GM18526 (cell line): ENCODE results near the gene MEF2C.

Source experiments
- POLR2A ChIP-seq: IDR thresholded peaks from 3 replicates; pipeline ENCODE4 v1.6.1; 2011; ENCODE audit not compliant: insufficient read length; ENCODE audit errors: extremely low read depth

MEF2C gene

GRCh38 chr5:88839238-88839637 is 43.7 kb downstream of the MEF2C start:
- TF ChIP-seq POLR2A: no peak

- TF ChIP-seq POLR2A: no peak
Measured at GRCh38 chr5:88838500-88838899, 44.5 kb downstream of the MEF2C start.

- no peak for TF ChIP-seq POLR2A
Measured at GRCh38 chr5:88837817-88838216, 45.2 kb downstream of the MEF2C start.

DNA sequence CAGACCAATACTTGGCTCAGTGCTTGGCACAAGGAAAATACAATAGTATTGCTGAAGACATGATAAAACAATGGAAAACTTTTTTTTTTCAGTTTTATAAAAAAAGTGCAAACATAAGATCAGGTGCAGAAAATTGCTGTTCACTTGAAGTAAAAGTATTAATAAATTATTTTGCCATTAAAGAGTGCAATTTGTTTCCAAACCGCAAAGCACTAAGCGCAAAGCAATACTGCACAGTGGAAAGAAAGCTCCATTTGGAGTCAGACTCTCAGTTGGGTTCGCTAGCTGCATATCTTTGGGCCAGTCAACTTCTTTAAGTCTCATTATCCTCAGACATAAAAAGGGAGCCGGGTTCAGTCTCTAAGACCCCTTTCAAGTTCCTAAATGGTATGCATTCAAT is 45.8 kb downstream of the MEF2C start:
- no peak for TF ChIP-seq POLR2A

DNA sequence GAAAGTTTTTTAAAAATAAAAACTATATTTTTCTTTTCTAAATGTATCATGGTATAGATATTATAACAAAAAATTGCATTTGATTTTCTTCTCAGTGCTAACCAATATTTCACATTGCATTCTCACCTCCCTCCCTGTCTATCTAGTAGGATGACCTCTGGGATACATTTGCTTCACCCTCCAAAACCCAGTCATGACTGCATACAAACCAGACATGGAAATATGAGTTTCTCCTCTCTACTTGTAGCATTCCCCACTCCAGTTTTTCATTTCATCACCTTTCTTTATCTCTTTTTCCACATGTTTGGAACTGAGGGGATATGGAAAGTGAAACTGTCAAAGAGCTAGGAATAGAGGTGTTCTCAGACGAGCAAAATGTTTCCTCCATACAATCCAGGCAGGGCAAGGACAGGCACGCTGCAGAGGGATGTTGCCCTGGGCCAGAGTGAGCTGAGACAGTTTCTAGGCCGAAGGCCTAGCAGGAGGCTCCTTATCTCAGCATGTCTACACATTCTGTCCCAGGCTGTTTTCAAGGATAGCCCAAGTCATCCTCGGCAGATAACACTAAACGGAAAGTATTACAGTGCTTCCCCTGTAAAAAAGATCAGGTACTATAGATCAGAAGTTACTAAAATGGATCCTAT is 46.7 kb downstream of the MEF2C start:
- TF ChIP-seq POLR2A: no peak

DNA sequence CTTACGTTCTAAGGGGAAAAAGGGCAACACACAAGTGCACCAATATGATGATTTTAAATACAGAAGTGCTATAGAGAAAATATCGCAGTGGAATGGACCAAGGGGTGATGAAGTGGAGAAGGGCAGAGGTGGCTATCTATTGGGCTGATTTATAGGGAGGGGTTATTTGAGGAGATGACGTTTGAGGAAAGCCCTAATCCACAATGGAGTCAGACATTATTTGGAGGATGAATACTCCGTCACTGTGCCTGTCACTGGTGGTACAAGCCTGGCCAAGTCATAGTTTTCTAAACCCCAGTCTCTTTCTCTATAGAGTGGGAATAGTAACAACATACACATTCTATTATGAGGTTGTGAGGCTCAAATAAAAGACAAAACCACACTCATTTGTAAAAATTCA is 48.5 kb downstream of the MEF2C start:
- TF ChIP-seq POLR2A: no peak

- TF ChIP-seq POLR2A: no peak
Measured at GRCh38 chr5:88834131-88834462, 48.9 kb downstream of the MEF2C start.

DNA sequence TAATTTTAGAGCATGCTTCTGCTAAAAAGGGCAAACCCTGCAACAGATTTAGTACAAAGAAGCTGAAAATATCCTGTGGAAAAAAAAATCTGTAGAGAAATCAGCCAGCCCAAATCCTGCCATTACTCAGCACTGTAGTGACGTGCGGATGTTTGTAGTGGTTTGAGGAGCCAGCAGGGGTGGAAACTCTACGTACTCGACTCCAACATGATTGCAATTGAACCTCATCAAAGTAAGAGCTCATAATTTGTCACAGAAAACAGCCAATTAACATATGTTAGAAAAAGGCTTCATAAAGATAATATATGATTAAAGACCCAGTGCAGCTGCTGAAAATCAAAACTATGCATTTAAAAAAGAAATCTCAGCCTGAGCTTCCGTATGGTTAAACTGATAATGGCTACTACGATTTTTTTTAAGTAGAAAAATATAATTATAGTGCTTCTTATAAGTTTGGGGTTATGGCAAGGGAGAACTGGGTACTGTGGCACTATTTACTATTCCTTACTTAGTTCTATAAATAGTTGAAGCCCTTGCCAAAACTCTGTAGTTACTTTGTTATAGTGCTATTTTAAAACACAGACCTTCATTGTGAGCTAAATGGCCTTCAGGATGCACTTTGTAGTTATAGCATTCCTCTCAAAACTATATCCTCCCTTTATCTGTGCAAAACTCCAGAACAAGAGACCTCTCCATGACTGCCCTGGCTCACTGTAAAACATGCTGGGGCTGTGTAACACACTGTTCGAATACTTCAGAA is 49.4 kb downstream of the MEF2C start:
- TF ChIP-seq POLR2A: no peak

DNA sequence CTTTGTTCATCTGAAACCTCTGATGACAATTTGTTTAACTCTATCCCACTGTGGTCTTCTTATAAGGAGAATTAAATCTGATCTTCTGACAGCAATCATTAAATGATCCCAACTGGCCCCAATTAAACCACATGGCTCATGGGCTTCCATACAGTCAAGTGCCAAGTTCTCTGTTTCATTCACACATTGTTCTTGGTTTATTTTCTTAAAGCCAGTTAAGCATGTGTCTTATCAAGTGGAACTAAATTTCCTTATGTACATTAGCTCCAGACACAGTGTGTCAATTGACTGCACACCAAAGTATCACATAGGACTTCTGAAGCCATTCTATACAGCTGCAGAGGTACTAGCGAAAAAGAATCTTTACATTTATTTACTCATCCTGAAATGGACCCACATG is 51.2 kb downstream of the MEF2C start:
- no peak for TF ChIP-seq POLR2A

- TF ChIP-seq POLR2A: no peak
Measured at GRCh38 chr5:88830567-88830966, 52.4 kb downstream of the MEF2C start.

GRCh38 chr5:88829775-88830174 is 53.2 kb downstream of the MEF2C start:
- no peak for TF ChIP-seq POLR2A

DNA sequence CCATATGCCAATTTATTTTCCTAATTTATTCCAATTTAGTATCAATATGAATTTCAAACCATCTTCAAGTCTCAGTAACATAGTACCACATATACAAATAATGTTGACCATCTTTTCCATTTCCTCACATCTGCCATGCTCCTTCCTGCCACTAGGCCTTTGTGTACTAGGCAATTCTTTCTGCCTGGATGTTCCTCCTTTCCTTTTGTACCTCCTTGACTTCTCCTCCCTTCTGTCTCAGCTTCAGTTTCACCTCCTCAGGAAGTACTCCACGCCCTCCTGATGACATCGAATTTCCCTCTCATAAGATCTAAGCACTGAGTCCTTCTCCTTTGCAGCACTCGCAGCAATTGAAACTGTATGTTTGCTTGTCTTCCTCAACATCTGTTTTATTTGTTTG is 53.9 kb downstream of the MEF2C start:
- TF ChIP-seq POLR2A: no peak

DNA sequence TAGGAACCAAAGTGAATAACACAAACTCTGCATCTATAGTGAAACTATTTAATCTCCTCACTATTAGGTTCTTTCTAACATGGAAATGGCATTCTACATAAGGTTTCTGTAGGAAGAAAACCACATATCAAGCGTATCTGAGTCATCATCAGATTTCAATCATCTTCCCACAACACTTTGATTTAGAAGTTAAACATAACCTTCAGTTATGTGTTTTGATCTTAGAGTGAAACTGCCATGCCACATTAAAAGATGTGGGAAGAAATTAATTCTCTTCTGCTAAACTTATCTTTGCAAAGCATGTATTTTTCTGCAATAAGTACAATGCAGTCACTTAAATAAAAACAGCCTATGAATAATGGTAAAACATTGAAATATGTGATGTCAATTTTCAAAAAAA is 55.0 kb downstream of the MEF2C start:
- no peak for TF ChIP-seq POLR2A

- TF ChIP-seq POLR2A: no peak
Measured at GRCh38 chr5:88826646-88827585, 56.1 kb downstream of the MEF2C start.

GRCh38 chr5:88825584-88826315 is 57.2 kb downstream of the MEF2C start:
- TF ChIP-seq POLR2A: no peak

- no peak for TF ChIP-seq POLR2A
Measured at GRCh38 chr5:88824892-88825583, 57.9 kb downstream of the MEF2C start.
